GM12878 (cell line): ENCODE data around the gene TMCC2. TPM values are rescaled to one million over a fixed set of nuclear protein-coding genes. Genes with fewer than 3 reads are reported as not detected.

Source experiments
- ATAC-seq: fragments of 200-7000 bp; cut with Tn5 transposase; 3 replicates; pipeline ENCODE4 v1.9.1; 2020; ENCODE audit warnings: mild to moderate bottlenecking, moderate library complexity
- BruUV-seq: library from RNA; stranded (reverse); fragments of 400-500 nt; replicated peaks from 2 replicates; lab custom pipeline; 2021; lab: Mats Ljungman, UMichigan
- CTCF ChIA-PET: fragments of 300-600 bp; sonication (Branson Sonifier 250); formaldehyde crosslinking; extraction: SDS; loops from one replicate; lab custom pipeline; 2021; ENCODE audit warnings: inconsistent platforms; lab: Yijun Ruan, JAX
- POLR2A ChIA-PET: fragments of 350-600 bp; formaldehyde crosslinking; extraction: SDS; loops from one replicate; lab custom pipeline; 2021; ENCODE audit warnings: inconsistent platforms; lab: Charles Lee
- RAD21 ChIA-PET: fragments of 300-600 bp; sonication (Branson Sonifier 250); formaldehyde crosslinking; loops from one replicate; lab custom pipeline; 2023; ENCODE audit warnings: antibody characterized with exemption; ENCODE audit not compliant: unreplicated experiment; lab: Charles Lee
- SMC1A ChIA-PET: fragments of 300-600 bp; sonication (Branson Sonifier 250); formaldehyde crosslinking; loops from one replicate; lab custom pipeline; 2023; ENCODE audit not compliant: unreplicated experiment, uncharacterized antibody; lab: Charles Lee
- DNase-seq: peaks from one replicate; pipeline ENCODE4 v3.0.0-alpha.2; 2011; ENCODE audit warnings: low read depth, low spot score
- FAIRE-seq: peaks from 3 replicates; lab custom pipeline; 2011; peaks lifted over from hg19 to GRCh38; lab: Jason Lieb, UNC
- H2AFZ ChIP-seq: 2 replicates; pipeline ENCODE4 v1.6.0; 2011; ENCODE audit warnings: low read depth, low read length, control low read depth; ENCODE audit not compliant: control insufficient read depth
- H3K27ac ChIP-seq: 2 replicates; pipeline ENCODE4 v1.5.1; 2011; ENCODE audit warnings: control low read depth; ENCODE audit not compliant: control insufficient read depth, insufficient read depth
- H3K27me3 ChIP-seq, 2 experiments: replicated peaks in 1 of 2; 2 replicates each; pipeline versions ENCODE4 v1.6.0 to v1.6.1; 2011; ENCODE audit warnings: low read length in 1 of 2; ENCODE audit not compliant: control insufficient read depth in 2 of 2, insufficient read depth in 2 of 2
- H3K36me3 ChIP-seq, 2 experiments: 2 replicates each; pipeline ENCODE4 v1.5.1; 2011; ENCODE audit warnings: low read length in 1 of 2; ENCODE audit not compliant: control insufficient read depth in 2 of 2, insufficient read depth in 2 of 2
- H3K4me1 ChIP-seq: 2 replicates; pipeline ENCODE4 v1.6.1; 2011; ENCODE audit warnings: mild to moderate bottlenecking, low read length, moderate library complexity, mixed read lengths; ENCODE audit not compliant: control insufficient read depth, insufficient read depth
- H3K4me2 ChIP-seq: 2 replicates; pipeline ENCODE4 v1.6.0; 2011; ENCODE audit warnings: control low read depth; ENCODE audit not compliant: control insufficient read depth, insufficient read depth
- H3K4me3 ChIP-seq: fragments of 200-600 bp; sonication (generic); 2 replicates; pipeline ENCODE4 v1.5.1; 2016
- H3K79me2 ChIP-seq: 2 replicates; pipeline ENCODE4 v1.6.0; 2011; ENCODE audit warnings: low read length; ENCODE audit not compliant: control insufficient read depth, insufficient read depth
- H3K9ac ChIP-seq: 2 replicates; pipeline ENCODE4 v1.8.0; 2011; ENCODE audit warnings: low read length, control low read depth, mixed read lengths; ENCODE audit not compliant: control insufficient read depth, insufficient read depth
- H3K9me3 ChIP-seq: replicated peaks from 3 replicates; pipeline ENCODE4 v1.5.1; 2011; ENCODE audit warnings: mild to moderate bottlenecking, low read length; ENCODE audit not compliant: control insufficient read depth, insufficient read depth
- H4K20me1 ChIP-seq: 2 replicates; pipeline ENCODE4 v1.6.0; 2011; ENCODE audit not compliant: control insufficient read depth, insufficient read depth
- ASH2L ChIP-seq: fragments of 300-600, 200-600 bp; sonication (generic); IDR thresholded peaks from 2 replicates; pipeline ENCODE4 v1.6.1; 2017; ENCODE audit warnings: low read depth, mild to moderate bottlenecking, borderline replicate concordance
- BHLHE40 ChIP-seq, 2 experiments: fragments of 450-650 bp in 1 of 2; IDR thresholded peaks; 2 replicates each; pipeline ENCODE4 v1.6.1; 2011 to 2017; ENCODE audit warnings: low read depth in 2 of 2, borderline replicate concordance in 1 of 2, improper control_type of control experiment in 1 of 2, low read length in 1 of 2, mild to moderate bottlenecking in 1 of 2
- GABPA ChIP-seq: IDR thresholded peaks from 2 replicates; pipeline ENCODE4 v1.6.1; 2014; ENCODE audit warnings: antibody characterized with exemption, low read depth, mild to moderate bottlenecking, inconsistent platforms
- IKZF2 ChIP-seq, 2 experiments: fragments of 450-650 bp; IDR thresholded peaks; 2 replicates each; pipeline ENCODE4 v1.6.1; 2017; ENCODE audit warnings: mild to moderate bottlenecking in 2 of 2, moderate library complexity in 2 of 2
- IRF4 ChIP-seq: IDR thresholded peaks from 2 replicates; pipeline ENCODE4 v1.6.1; 2011; ENCODE audit warnings: low read depth, low read length
- KAT2A ChIP-seq: conservative IDR thresholded peaks from 2 replicates; pipeline ENCODE4 v1.6.1; 2011; ENCODE audit warnings: low read depth, low read length; ENCODE audit not compliant: control insufficient read depth
- NR2C1 ChIP-seq: fragments of 450-650 bp; IDR thresholded peaks from 2 replicates; pipeline ENCODE4 v1.6.1; 2017; ENCODE audit warnings: antibody characterized with exemption, mild to moderate bottlenecking, moderate library complexity
- NR2C2 ChIP-seq: IDR thresholded peaks from 2 replicates; pipeline ENCODE4 v1.6.1; 2011; ENCODE audit warnings: borderline replicate concordance, low read depth; ENCODE audit not compliant: control insufficient read depth, insufficient read length
- SREBF2 ChIP-seq: IDR thresholded peaks from 2 replicates; pipeline ENCODE4 v1.6.1; 2012; ENCODE audit warnings: mild to moderate bottlenecking, low read length
- SUZ12 ChIP-seq: fragments of 200-600 bp; sonication (generic); IDR thresholded peaks from one replicate; pipeline ENCODE4 v1.6.1; 2018; ENCODE audit warnings: antibody characterized with exemption, mild to moderate bottlenecking; ENCODE audit not compliant: unreplicated experiment
- TCF3 ChIP-seq: IDR thresholded peaks from 2 replicates; pipeline ENCODE4 v1.6.1; 2012; ENCODE audit warnings: low read depth, mild to moderate bottlenecking, low read length, borderline replicate concordance; ENCODE audit not compliant: insufficient read depth
- USF2 ChIP-seq: IDR thresholded peaks from 2 replicates; pipeline ENCODE4 v1.6.1; 2011; ENCODE audit warnings: low read depth, low read length, improper control_type of control experiment, borderline replicate concordance
- YY1 ChIP-seq: IDR thresholded peaks from 2 replicates; pipeline ENCODE4 v1.6.1; 2011; ENCODE audit warnings: low read depth, mild to moderate bottlenecking, low read length
- ZNF592 ChIP-seq: fragments of 450-650 bp; IDR thresholded peaks from 2 replicates; pipeline ENCODE4 v1.6.1; 2017; ENCODE audit warnings: mild to moderate bottlenecking, moderate library complexity
- WGBS: methylation state at CpG from one replicate; pipeline ENCODE4 v1.1.6; 2016; ENCODE audit warnings: low lambda C conversion rate; ENCODE audit not compliant: insufficient replicate concordance, insufficient coverage; ENCODE audit errors: missing lambda C conversion rate; 5-methylcytosine and 5-hydroxymethylcytosine counted together
- in situ Hi-C: fragments of 300-500 bp; cut with MboI; formaldehyde crosslinking; loops from 9 replicates; pipeline ENCODE4 v1.14.3; 2018; ENCODE audit warnings: mixed read lengths
- intact Hi-C: fragments of 100-400 bp; cut with micrococcal nuclease; formaldehyde crosslinking; loops from one replicate; pipeline ENCODE4 v1.14.2; 2022; ENCODE audit not compliant: unreplicated experiment
- polyA plus RNA-seq, 11 experiments: library from polyadenylated mRNA; depleted of rRNA in 4 of 11; unstranded in 6 of 11; stranded (reverse) in 5 of 11; fragments of >200 nt; fragmentation: Nextera tagmentation in 4 of 11; fragmentation: Illumina TruSeq in 1 of 11; extraction: Ambion mirVana in 4 of 11; extraction: Trizol in 1 of 11; gene quantifications; 1 replicate in 1 of 11; 2 replicates in 10 of 11; pipeline versions ENCODE4 v1.2.1 to v1.2.3, GENCODE V29; 2011 to 2016; ENCODE audit warnings: inconsistent platforms in 2 of 11, missing spikeins in 2 of 11, low read depth in 1 of 11
- total RNA-seq, 4 experiments: library from RNA; depleted of rRNA in 3 of 4; stranded (reverse); fragments of >200 nt in 3 of 4; fragmentation: Illumina TruSeq in 1 of 4; extraction: Trizol in 1 of 4; gene quantifications; 2 replicates each; pipeline versions ENCODE4 v1.2.1 to v1.2.3, GENCODE V29; 2013 to 2021
- TF ChIP-seq, protein P1 (sequence below): fragments of 450-650 bp; IDR thresholded peaks from 2 replicates; pipeline ENCODE4 v1.6.1; 2017; ENCODE audit warnings: mild to moderate bottlenecking, low read depth, inconsistent platforms; ENCODE audit not compliant: poor library complexity, severe bottlenecking

TMCC2 gene
- total and polyA plus RNA-seq, 10 of the 15 experiments (the other 5 are each of a cell fraction or from before 2014, with no cell fraction given): 0.06 to 2.3 (median 0.76) TPM

DNA sequence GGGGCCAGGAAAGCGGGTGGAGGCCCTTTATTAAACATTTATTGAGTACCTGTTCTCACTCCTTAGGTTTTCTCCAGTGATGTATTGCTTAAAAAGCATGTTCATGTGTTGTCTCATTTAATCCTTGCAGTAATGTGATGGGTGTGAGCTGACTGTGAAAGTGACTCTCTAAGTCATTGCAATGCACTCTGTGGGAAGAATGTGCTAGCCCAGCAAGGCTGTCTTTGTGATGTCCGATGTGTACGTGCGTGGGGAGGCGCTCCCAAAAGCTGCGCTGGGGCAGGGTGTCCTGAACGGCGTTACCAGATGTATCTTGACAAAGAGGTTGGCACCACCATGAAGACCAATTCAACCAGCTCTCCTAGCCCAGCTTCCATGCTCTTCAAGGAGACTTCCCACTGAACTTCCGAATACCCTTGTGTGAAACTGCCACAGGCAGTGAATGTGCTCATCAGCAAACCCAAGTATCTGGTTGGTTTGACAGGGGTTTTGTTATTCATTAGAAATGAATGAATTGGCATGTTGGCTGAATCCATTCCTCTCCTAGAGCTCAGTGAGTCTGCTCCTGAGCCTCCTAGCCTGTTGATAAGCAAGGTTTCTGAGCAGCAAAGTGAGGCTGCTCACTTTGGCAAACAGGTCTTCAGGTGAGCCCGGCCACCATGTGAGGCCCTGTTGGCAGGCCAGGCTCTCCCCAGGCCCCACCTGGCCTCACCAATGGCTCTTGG lies 65.8 kb downstream of the TMCC2 start:
- 89% methylated on average over 10 of the region's 10 CpGs for WGBS
- Histone ChIP-seq H3K79me2 (no peaks in the 10 kb centered on the region), H3K4me1 (peaks cover 11% of the 10 kb centered on the region), H3K27ac (no peak overlapping the region), H3K36me3 (no peaks in the 10 kb centered on the region), H3K4me2 (no peak overlapping the region), H3K9me3 (no peaks in the 10 kb centered on the region), H3K27me3 (no peaks in the 10 kb centered on the region; a peak in 1 of 4 replicates), H3K4me3 (no peak overlapping the region), H3K9ac (no peak overlapping the region), H4K20me1 (no peaks in the 10 kb centered on the region), H2AFZ (no peak overlapping the region)
- ChIA-PET RAD21 (interaction anchor here (1.1 to 3.2 kb wide), 10 partner anchors 8 to 63 kb away, joined by 3 to 25 read pairs (median 8); no protein-coding TSS in a partner anchor), POLR2A (interaction anchor here (1.4 to 2.2 kb wide), 4 partner anchors 10 to 28 kb away, joined by 4 to 18 read pairs (median 8); partner anchors contain the start of gene NUAK2), CTCF (interaction anchor here (1.4 to 59.5 kb wide), 7 partner anchors 18 to 61 kb away, joined by 4 to 2333 read pairs (median 6); no protein-coding TSS in a partner anchor), SMC1A (interaction anchor here (1.3 to 4.1 kb wide), 9 partner anchors 9 to 31 kb away, joined by 5 to 28 read pairs (median 9); partner anchors contain the start of gene NUAK2)
- intact Hi-C loops: no loop called here
- BruUV-seq: no TSS peak
- DNase-seq (no peak), FAIRE-seq (no peak), ATAC-seq (peak; percentile 10)
- no peak for TF ChIP-seq GABPA
- no peak for TF ChIP-seq KAT2A
- no peak for TF ChIP-seq NR2C1
- TF ChIP-seq TCF3: no peak
- TF ChIP-seq IKZF2 (IDR thresholded peaks at IDR 0.05): no peak
- TF ChIP-seq, protein P1, sequence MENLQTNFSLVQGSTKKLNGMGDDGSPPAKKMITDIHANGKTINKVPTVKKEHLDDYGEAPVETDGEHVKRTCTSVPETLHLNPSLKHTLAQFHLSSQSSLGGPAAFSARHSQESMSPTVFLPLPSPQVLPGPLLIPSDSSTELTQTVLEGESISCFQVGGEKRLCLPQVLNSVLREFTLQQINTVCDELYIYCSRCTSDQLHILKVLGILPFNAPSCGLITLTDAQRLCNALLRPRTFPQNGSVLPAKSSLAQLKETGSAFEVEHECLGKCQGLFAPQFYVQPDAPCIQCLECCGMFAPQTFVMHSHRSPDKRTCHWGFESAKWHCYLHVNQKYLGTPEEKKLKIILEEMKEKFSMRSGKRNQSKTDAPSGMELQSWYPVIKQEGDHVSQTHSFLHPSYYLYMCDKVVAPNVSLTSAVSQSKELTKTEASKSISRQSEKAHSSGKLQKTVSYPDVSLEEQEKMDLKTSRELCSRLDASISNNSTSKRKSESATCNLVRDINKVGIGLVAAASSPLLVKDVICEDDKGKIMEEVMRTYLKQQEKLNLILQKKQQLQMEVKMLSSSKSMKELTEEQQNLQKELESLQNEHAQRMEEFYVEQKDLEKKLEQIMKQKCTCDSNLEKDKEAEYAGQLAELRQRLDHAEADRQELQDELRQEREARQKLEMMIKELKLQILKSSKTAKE: no peak
- no peak for TF ChIP-seq ZNF592
- TF ChIP-seq NR2C2: no peak
- no peak for TF ChIP-seq IRF4
- TF ChIP-seq SREBF2: no peak
- no peak for TF ChIP-seq SUZ12
- TF ChIP-seq BHLHE40 (IDR thresholded peaks at IDR 0.05; ENCODE audit: borderline replicate concordance in 1 of 2, low read depth in 2 of 2, low read length in 1 of 2): no peak
- TF ChIP-seq ASH2L: no peak
- no peak for TF ChIP-seq YY1
- no peak for TF ChIP-seq USF2
- in situ Hi-C loops: no loop called here
